IMR-90 (cell line): ENCODE data around the gene OR52W1.

Experiments
- MAFK ChIP-seq: IDR thresholded peaks from 2 replicates; pipeline ENCODE4 v1.6.1; 2012; ENCODE audit warnings: low read depth, low read length, improper control_type of control experiment
- POLR2A ChIP-seq: IDR thresholded peaks from 2 replicates; pipeline ENCODE4 v1.6.1; 2012; ENCODE audit warnings: mild to moderate bottlenecking, low read depth, low read length

- no peak for TF ChIP-seq MAFK
- TF ChIP-seq POLR2A = no peak
These were observed 5.7 kb downstream of the OR52W1 start for GRCh38 chr11:6204706-6205105.
